Upper lobe of left lung (tissue), 4 donors: ENCODE measurements around the gene TSPAN5.

Experiments used
- CTCF ChIP-seq, 6 experiments: fragments of 450-650 bp in 4 of 6; fragments of 200-600 bp in 2 of 6; sonication (generic) in 2 of 6; IDR thresholded peaks; one replicate each; pipeline ENCODE4 v1.5.1; 2016 to 2019; ENCODE audit warnings: antibody characterized with exemption in 6 of 6
- EP300 ChIP-seq, 4 donors: sonication (generic); formaldehyde crosslinking; IDR thresholded peaks; one replicate each; pipeline ENCODE4 v1.5.1; 2017; ENCODE audit warnings: antibody characterized with exemption in 4 of 4, control low read depth in 2 of 4
- POLR2A ChIP-seq, 4 donors: fragments of 450-650 bp; IDR thresholded peaks; one replicate each; pipeline ENCODE4 v1.5.1; 2016 to 2017; ENCODE audit warnings: antibody characterized with exemption in 4 of 4, mild to moderate bottlenecking in 2 of 4
- POLR2AphosphoS5 ChIP-seq, 2 donors: sonication (generic); formaldehyde crosslinking; IDR thresholded peaks; one replicate each; pipeline ENCODE4 v1.5.1; 2017; ENCODE audit warnings: antibody characterized with exemption in 2 of 2

- no peak for TF ChIP-seq CTCF (IDR thresholded peaks at IDR 0.05)
- TF ChIP-seq POLR2A (IDR thresholded peaks at IDR 0.05), result no peak
- no peak for TF ChIP-seq POLR2AphosphoS5 (IDR thresholded peaks at IDR 0.05)
- TF ChIP-seq EP300 (IDR thresholded peaks at IDR 0.05), result no peak
Measured at GRCh38 chr4:98659741-98660462, 1.5 kb upstream of the TSPAN5 start.
